Measurements from ENCODE around the gene POLDIP2.

DNA sequence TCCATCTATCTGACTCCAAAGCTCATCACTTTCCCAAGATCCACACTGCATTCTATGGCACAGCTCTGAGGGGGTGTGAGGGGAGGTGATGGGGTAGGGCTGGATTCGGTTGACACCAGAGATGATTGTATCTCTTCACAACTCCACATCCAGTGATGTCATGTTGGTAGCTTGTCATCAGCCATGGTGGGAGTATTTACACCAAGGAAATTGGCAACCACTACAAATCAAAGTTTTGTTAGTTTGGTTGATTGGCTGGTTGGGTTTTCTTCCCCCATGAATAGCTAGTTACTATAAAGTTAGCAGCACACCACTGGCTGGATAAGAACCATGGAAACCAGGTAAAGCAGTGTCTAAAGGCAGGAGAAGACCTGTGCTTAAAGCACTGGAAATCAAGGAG, 33.7 kb upstream of the POLDIP2 start:
- TF ChIP-seq, protein P1, sequence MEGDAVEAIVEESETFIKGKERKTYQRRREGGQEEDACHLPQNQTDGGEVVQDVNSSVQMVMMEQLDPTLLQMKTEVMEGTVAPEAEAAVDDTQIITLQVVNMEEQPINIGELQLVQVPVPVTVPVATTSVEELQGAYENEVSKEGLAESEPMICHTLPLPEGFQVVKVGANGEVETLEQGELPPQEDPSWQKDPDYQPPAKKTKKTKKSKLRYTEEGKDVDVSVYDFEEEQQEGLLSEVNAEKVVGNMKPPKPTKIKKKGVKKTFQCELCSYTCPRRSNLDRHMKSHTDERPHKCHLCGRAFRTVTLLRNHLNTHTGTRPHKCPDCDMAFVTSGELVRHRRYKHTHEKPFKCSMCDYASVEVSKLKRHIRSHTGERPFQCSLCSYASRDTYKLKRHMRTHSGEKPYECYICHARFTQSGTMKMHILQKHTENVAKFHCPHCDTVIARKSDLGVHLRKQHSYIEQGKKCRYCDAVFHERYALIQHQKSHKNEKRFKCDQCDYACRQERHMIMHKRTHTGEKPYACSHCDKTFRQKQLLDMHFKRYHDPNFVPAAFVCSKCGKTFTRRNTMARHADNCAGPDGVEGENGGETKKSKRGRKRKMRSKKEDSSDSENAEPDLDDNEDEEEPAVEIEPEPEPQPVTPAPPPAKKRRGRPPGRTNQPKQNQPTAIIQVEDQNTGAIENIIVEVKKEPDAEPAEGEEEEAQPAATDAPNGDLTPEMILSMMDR (IDR thresholded peaks at IDR 0.05; ENCODE audit: insufficient read depth, low read length) = no peak
- no peak for TF ChIP-seq POLR2AphosphoS5 (IDR thresholded peaks at IDR 0.05; ENCODE audit: low read depth)
